NB4 (cell line): ENCODE results near the gene VWC2.

Experiments
- DNase-seq: peaks from one replicate; pipeline ENCODE4 v3.0.0; 2010; ENCODE audit warnings: low read depth
- H3K4me3 ChIP-seq: one replicate; pipeline ENCODE4 v1.5.1; 2011; ENCODE audit warnings: mild to moderate bottlenecking, low read depth, low read length, moderate library complexity
- MYC ChIP-seq: IDR thresholded peaks from 2 replicates; pipeline ENCODE4 v1.6.1; 2011; ENCODE audit warnings: low read depth, low read length
- POLR2A ChIP-seq: IDR thresholded peaks from 2 replicates; pipeline ENCODE4 v1.6.1; 2011; ENCODE audit warnings: mild to moderate bottlenecking; ENCODE audit not compliant: insufficient read length; ENCODE audit errors: extremely low read depth
- TF ChIP-seq, protein P1 (sequence below): IDR thresholded peaks from 2 replicates; pipeline ENCODE4 v1.6.1; 2011; ENCODE audit warnings: low read depth, low read length
- TF ChIP-seq, protein P2 (sequence below): IDR thresholded peaks from one replicate; pipeline ENCODE4 v1.5.1; 2012; ENCODE audit warnings: low read depth, low read length

VWC2 gene

DNA sequence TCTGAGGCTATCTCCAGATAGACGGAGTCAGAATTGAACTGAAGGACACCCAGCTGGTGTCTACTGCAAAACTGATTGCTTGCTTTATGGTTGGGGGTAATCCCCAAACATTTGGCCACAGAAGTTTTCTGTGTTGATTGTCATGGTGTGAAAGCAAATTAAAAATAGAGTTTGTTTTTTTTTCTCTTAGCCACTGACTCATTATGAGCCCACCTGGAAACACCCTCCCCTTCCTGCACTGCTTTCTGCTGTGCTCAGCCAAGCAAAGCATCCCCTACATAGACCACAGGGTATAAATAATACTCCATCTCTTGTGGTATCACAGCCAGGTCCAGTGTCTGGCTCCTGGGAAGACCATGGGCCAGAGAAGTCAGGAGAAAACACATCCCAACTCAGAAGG is 6.5 kb upstream of the VWC2 start:
- TF ChIP-seq, protein P1, sequence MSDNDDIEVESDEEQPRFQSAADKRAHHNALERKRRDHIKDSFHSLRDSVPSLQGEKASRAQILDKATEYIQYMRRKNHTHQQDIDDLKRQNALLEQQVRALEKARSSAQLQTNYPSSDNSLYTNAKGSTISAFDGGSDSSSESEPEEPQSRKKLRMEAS: no peak
- TF ChIP-seq, protein P2, sequence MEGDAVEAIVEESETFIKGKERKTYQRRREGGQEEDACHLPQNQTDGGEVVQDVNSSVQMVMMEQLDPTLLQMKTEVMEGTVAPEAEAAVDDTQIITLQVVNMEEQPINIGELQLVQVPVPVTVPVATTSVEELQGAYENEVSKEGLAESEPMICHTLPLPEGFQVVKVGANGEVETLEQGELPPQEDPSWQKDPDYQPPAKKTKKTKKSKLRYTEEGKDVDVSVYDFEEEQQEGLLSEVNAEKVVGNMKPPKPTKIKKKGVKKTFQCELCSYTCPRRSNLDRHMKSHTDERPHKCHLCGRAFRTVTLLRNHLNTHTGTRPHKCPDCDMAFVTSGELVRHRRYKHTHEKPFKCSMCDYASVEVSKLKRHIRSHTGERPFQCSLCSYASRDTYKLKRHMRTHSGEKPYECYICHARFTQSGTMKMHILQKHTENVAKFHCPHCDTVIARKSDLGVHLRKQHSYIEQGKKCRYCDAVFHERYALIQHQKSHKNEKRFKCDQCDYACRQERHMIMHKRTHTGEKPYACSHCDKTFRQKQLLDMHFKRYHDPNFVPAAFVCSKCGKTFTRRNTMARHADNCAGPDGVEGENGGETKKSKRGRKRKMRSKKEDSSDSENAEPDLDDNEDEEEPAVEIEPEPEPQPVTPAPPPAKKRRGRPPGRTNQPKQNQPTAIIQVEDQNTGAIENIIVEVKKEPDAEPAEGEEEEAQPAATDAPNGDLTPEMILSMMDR: no peak
- TF ChIP-seq MYC (no peak), POLR2A (no peak)
- no peak for DNase-seq
- H3K4me3 ChIP-seq: no peak overlapping the region

GRCh38 chr7:49767719-49768118 is 5.7 kb upstream of the VWC2 start:
- DNase-seq: no peak
- TF ChIP-seq, protein P2: no peak
- TF ChIP-seq POLR2A (no peak), MYC (no peak)
- TF ChIP-seq, protein P1: no peak
- no peak overlapping the region for H3K4me3 ChIP-seq

GRCh38 chr7:49768254-49768653 is 5.2 kb upstream of the VWC2 start:
- TF ChIP-seq POLR2A (no peak), MYC (no peak)
- DNase-seq: no peak
- H3K4me3 ChIP-seq: no peak overlapping the region

- no peak for DNase-seq
- no peak overlapping the region for H3K4me3 ChIP-seq
- TF ChIP-seq, protein P1: no peak
- no peak for TF ChIP-seq POLR2A
- no peak for TF ChIP-seq MYC
- TF ChIP-seq, protein P2: no peak
Observed at GRCh38 chr7:49768835-49769234, 4.6 kb upstream of the VWC2 start.

GRCh38 chr7:49769285-49769857 is 4.1 kb upstream of the VWC2 start:
- no peak overlapping the region for H3K4me3 ChIP-seq

DNA sequence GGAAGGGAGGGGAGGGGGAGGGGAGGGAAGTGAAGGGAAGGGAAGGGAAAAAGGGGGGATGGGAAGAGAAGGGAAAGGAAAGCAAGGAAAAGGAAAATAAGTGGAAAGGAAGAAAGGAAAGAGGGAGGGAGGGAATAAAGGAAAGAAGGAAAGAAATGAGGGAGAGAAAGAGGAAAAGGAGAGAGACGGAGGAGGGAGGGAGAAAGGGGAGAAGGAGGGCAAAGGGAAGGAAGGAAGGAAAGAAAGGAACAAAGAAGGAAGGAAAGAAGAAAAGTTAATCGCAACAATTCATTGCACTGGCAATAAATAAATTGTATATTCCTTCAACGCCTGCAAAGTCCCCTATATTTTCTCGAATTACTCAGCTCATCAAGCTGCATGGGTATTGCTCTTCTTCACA is 2.6 kb upstream of the VWC2 start:
- TF ChIP-seq, protein P1: no peak
- TF ChIP-seq POLR2A (no peak), MYC (no peak)
- TF ChIP-seq, protein P2: no peak
- no peak for DNase-seq
- no peak overlapping the region for H3K4me3 ChIP-seq

More at GRCh38 chr7:49769285-49769857, 4.1 kb upstream of the VWC2 start:
- no peak for DNase-seq
- TF ChIP-seq MYC (no peak), POLR2A (no peak)
- TF ChIP-seq, protein P1: no peak
- TF ChIP-seq, protein P2: no peak
